GM21381 (cell line): ENCODE measurements around the gene FAM117A.
"Not testable (repeated sequence)": the region's sequence is repeated elsewhere in the genome, so short reads cannot be mapped to it uniquely, and the experiment has no call there.

ENCODE experiments used
- ATAC-seq: cut with Tn5 transposase; IDR thresholded peaks from one replicate; pipeline ENCODE4 v1.9.1; 2021; ENCODE audit warnings: mild to moderate bottlenecking, moderate library complexity; ENCODE audit not compliant: unreplicated experiment

FAM117A gene

GRCh38 chr17:49741692-49742076 lies 22.2 kb downstream of the FAM117A start:
- no peak for ATAC-seq

GRCh38 chr17:49741009-49741691 lies 22.8 kb downstream of the FAM117A start:
- peak; percentile 47 for ATAC-seq

GRCh38 chr17:49739641-49740271 lies 24.2 kb downstream of the FAM117A start:
- ATAC-seq: peak; percentile 39

GRCh38 chr17:49738456-49739163 lies 25.3 kb downstream of the FAM117A start:
- no peak for ATAC-seq

GRCh38 chr17:49734515-49735490 lies 29.1 kb downstream of the FAM117A start:
- no peak for ATAC-seq

GRCh38 chr17:49731435-49731831 lies 32.5 kb downstream of the FAM117A start:
- ATAC-seq: no peak

- ATAC-seq: no peak
Measured at GRCh38 chr17:49730785-49731434, 33.0 kb downstream of the FAM117A start.

GRCh38 chr17:49730078-49730784 lies 33.7 kb downstream of the FAM117A start:
- no peak for ATAC-seq

GRCh38 chr17:49729069-49729468 lies 34.9 kb downstream of the FAM117A start:
- ATAC-seq: no peak

- no peak for ATAC-seq
Measured at GRCh38 chr17:49728425-49728824, 35.5 kb downstream of the FAM117A start.

GRCh38 chr17:49727380-49727779 lies 36.6 kb downstream of the FAM117A start:
- no peak for ATAC-seq

GRCh38 chr17:49725452-49726130 lies 38.3 kb downstream of the FAM117A start:
- ATAC-seq: no peak

GRCh38 chr17:49724552-49724951 lies 39.4 kb downstream of the FAM117A start:
- ATAC-seq: not testable (repeated sequence)

GRCh38 chr17:49723423-49723822 lies 40.5 kb downstream of the FAM117A start:
- ATAC-seq: no peak

- no peak for ATAC-seq
Measured at GRCh38 chr17:49722066-49722465, 41.9 kb downstream of the FAM117A start.

GRCh38 chr17:49717371-49717861 lies 46.5 kb downstream of the FAM117A start:
- no peak for ATAC-seq

- ATAC-seq: no peak
Measured at GRCh38 chr17:49716668-49717364, 47.1 kb downstream of the FAM117A start.

- no peak for ATAC-seq
Measured at GRCh38 chr17:49715717-49716279, 48.1 kb downstream of the FAM117A start.
